MM.1S (cell line): ENCODE measurements around the gene BCAS3.
A peak's percentile ranks its signal among the peaks of the same experiment; 100 is the strongest.

Experiments
- DNase-seq: peaks from one replicate; pipeline ENCODE4 v3.0.0-alpha.2; 2015
- H2AFZ ChIP-seq: fragments of 300-600 bp; sonication (generic); 2 replicates; pipeline ENCODE4 v1.6.0; 2016; ENCODE audit warnings: antibody characterized with exemption, low read length
- H3F3A ChIP-seq: fragments of 300-600 bp; sonication (generic); 2 replicates; pipeline ENCODE4 v1.6.1; 2016; ENCODE audit warnings: mild to moderate bottlenecking, antibody characterized with exemption, low read length, moderate library complexity, mixed read lengths; ENCODE audit not compliant: insufficient read depth
- H3K27ac ChIP-seq: fragments of 300-600 bp; sonication (generic); 2 replicates; pipeline ENCODE4 v1.5.1; 2016; ENCODE audit warnings: mild to moderate bottlenecking, low read length
- H3K27me3 ChIP-seq: fragments of 300-600 bp; sonication (generic); replicated peaks from 2 replicates; pipeline ENCODE4 v1.6.0; 2016; ENCODE audit warnings: low read length; ENCODE audit not compliant: insufficient read depth
- H3K36me3 ChIP-seq: fragments of 300-600 bp; sonication (generic); replicated peaks from 2 replicates; pipeline ENCODE4 v1.6.1; 2016; ENCODE audit warnings: mild to moderate bottlenecking, low read length, mixed read lengths; ENCODE audit not compliant: insufficient read depth
- H3K4me1 ChIP-seq: fragments of 300-600 bp; sonication (generic); 2 replicates; pipeline ENCODE4 v1.6.1; 2016; ENCODE audit warnings: low read length, mixed read lengths
- H3K4me2 ChIP-seq: fragments of 300-600 bp; sonication (generic); 2 replicates; pipeline ENCODE4 v1.6.0; 2016; ENCODE audit warnings: low read depth, low read length
- H3K4me3 ChIP-seq: fragments of 300-600 bp; sonication (generic); 2 replicates; pipeline ENCODE4 v1.5.1; 2016; ENCODE audit warnings: low read length, mixed read lengths
- H3K79me2 ChIP-seq: fragments of 300-600 bp; sonication (generic); 2 replicates; pipeline ENCODE4 v1.6.1; 2016; ENCODE audit warnings: mixed run types, low read length, mixed read lengths
- H3K9ac ChIP-seq: fragments of 300-600 bp; sonication (generic); 2 replicates; pipeline ENCODE4 v1.6.1; 2016; ENCODE audit warnings: low read length, mixed read lengths
- H3K9me2 ChIP-seq: fragments of 300-600 bp; sonication (generic); replicated peaks from 2 replicates; pipeline ENCODE4 v1.6.1; 2016; ENCODE audit warnings: mild to moderate bottlenecking, low read length, mixed read lengths; ENCODE audit not compliant: insufficient read depth
- H3K9me3 ChIP-seq: fragments of 300-600 bp; sonication (generic); replicated peaks from 2 replicates; pipeline ENCODE4 v1.6.1; 2016; ENCODE audit warnings: mild to moderate bottlenecking, low read length, mixed read lengths; ENCODE audit not compliant: insufficient read depth
- H4K20me1 ChIP-seq: fragments of 300-600 bp; sonication (generic); 2 replicates; pipeline ENCODE4 v1.6.1; 2016; ENCODE audit warnings: mild to moderate bottlenecking, low read length, moderate library complexity, mixed read lengths; ENCODE audit not compliant: insufficient read depth
- EZH2 ChIP-seq: fragments of 300-600 bp; sonication (generic); optimal IDR thresholded peaks from 2 replicates; pipeline ENCODE3; 2017; ENCODE audit warnings: low read depth, mild to moderate bottlenecking, antibody characterized with exemption, low read length, mixed read lengths
- EZH2phosphoT487 ChIP-seq: fragments of 300-600 bp; sonication (generic); IDR thresholded peaks from 2 replicates; pipeline ENCODE4 v1.6.1; 2018; ENCODE audit warnings: antibody characterized with exemption, low read length
- TF ChIP-seq, protein P1 (sequence below): fragments of 300-600 bp; sonication (generic); IDR thresholded peaks from 2 replicates; pipeline ENCODE4 v1.5.1; 2016; ENCODE audit warnings: antibody characterized with exemption, low read length, mixed read lengths

The BCAS3 gene

DNA sequence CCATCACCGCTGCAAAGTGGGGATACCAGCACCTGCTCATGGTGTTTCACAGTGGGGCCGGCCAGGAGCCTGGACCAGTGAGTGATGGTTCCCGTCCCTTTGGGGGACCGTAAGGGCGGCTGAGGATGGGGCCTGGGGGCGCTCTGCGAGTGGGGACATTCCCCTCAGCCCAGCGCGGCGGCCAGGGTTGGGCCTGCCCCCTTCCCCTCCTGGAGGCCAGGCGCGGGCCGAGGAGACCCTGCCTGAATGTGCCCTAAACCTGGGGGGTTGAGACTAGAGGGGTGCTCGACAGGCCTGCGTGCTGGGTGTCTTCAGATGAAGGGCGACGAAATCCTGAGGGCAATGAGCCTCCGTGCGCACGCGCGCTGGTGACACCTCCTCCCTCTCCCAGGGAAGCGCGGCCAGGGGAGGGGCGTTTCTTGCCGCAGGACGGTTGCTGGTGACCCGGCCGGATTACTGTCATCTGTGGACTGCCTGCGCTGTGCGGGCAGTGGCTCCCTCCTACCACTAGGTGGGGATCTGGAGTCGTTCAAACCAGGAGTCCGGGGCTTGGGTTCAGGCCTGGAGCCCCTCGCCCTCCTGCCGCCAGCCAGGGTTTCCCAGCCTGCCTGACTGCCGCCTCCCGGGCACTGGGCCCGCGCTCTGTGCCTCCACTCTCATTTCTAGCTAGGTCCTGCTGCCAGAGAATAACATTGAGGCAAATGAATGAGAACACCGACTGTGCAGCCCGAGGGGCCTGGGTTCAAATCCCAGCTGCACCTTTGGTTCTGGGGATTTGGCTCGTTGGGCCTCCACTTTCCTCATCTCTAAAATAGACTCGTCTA is 739.1 kb downstream of the BCAS3 start:
- Histone ChIP-seq H4K20me1 (no peaks in the 10 kb centered on the region), H3K9me3 (no peaks in the 10 kb centered on the region), H3K4me2 (peak overlapping the region; percentile 90), H2AFZ (peak overlapping the region; percentile 76), H3K4me1 (no peaks in the 10 kb centered on the region), H3K27ac (no peak overlapping the region), H3K9me2 (no peaks in the 10 kb centered on the region), H3F3A (no peaks in the 10 kb centered on the region), H3K4me3 (peak overlapping the region; percentile 29; the same call in 1 of the 2 replicates), H3K27me3 (no peaks in the 10 kb centered on the region), H3K9ac (no peak overlapping the region; the same call in 1 of the 2 replicates), H3K79me2 (no peaks in the 10 kb centered on the region), H3K36me3 (no peaks in the 10 kb centered on the region)
- peak; percentile 74 for DNase-seq
- TF ChIP-seq EZH2phosphoT487 = no peak
- TF ChIP-seq EZH2 = no peak
- TF ChIP-seq, protein P1, sequence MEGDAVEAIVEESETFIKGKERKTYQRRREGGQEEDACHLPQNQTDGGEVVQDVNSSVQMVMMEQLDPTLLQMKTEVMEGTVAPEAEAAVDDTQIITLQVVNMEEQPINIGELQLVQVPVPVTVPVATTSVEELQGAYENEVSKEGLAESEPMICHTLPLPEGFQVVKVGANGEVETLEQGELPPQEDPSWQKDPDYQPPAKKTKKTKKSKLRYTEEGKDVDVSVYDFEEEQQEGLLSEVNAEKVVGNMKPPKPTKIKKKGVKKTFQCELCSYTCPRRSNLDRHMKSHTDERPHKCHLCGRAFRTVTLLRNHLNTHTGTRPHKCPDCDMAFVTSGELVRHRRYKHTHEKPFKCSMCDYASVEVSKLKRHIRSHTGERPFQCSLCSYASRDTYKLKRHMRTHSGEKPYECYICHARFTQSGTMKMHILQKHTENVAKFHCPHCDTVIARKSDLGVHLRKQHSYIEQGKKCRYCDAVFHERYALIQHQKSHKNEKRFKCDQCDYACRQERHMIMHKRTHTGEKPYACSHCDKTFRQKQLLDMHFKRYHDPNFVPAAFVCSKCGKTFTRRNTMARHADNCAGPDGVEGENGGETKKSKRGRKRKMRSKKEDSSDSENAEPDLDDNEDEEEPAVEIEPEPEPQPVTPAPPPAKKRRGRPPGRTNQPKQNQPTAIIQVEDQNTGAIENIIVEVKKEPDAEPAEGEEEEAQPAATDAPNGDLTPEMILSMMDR = peak; percentile 91

DNA sequence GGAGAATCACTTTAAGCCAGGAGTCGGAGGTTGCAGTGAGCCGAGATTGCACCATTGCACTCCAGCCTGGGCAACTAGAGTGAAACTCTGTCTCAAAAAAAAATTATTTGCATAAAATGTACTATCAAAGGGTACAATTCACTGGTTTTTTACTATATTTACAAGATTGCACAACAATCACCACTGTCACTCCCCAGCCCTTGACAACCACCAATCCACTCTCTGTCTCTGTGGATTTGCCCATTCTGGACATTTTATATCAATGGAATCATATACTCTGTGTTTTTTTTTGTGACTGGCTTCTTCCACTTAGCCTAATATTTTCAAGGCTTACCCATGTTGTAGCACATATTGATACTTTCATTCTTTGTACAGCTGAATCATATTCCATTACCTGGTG is 740.8 kb downstream of the BCAS3 start:
- TF ChIP-seq EZH2phosphoT487 (no peak), EZH2 (no peak)
- Histone ChIP-seq H3K4me2 (no peak overlapping the region), H3K4me1 (no peaks in the 10 kb centered on the region)

DNA sequence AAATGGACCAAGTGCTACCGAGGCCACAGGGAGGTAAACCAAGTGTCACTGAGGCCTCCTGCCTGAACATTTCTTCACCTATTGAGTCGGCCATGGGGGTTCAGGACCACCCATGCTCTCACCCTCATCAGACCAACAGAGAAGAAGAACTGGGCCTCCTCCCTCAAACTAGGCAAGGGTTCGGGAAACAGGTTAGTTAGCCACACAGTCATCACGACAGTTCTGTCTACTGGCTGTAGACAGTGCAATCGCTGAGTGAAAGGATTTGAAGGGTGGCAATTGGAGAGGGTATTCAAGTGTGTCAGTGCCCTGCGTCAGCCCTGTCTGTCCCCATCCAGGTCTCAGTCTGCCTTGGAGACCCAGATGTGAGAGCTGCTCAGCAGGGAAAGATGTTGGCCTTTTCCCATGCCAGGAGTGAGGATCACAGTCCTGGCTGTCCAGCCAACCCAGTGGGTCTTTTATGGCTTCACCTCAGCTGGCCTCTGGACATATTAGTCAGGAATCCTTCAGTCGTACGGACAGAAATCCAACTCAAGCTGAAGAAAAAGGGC is 741.9 kb downstream of the BCAS3 start:
- no peak overlapping the region for H3K9ac ChIP-seq
- no peaks in the 10 kb centered on the region for H3K79me2 ChIP-seq
- H2AFZ ChIP-seq = no peak overlapping the region
- no peak overlapping the region for H3K4me2 ChIP-seq
- H3K36me3 ChIP-seq = no peaks in the 10 kb centered on the region
- H3K9me3 ChIP-seq = no peaks in the 10 kb centered on the region
- no peaks in the 10 kb centered on the region for H3K9me2 ChIP-seq
- H3K4me3 ChIP-seq = no peak overlapping the region
- H3K27me3 ChIP-seq = no peaks in the 10 kb centered on the region
- no peaks in the 10 kb centered on the region for H3F3A ChIP-seq
- no peak overlapping the region for H3K27ac ChIP-seq
- no peak for DNase-seq
- TF ChIP-seq, protein P1 = no peak
- TF ChIP-seq EZH2phosphoT487 (no peak), EZH2 (no peak)
- H4K20me1 ChIP-seq = no peaks in the 10 kb centered on the region
- no peaks in the 10 kb centered on the region for H3K4me1 ChIP-seq

More for the DNA sequence above, 740.8 kb downstream of the BCAS3 start:
- no peaks in the 10 kb centered on the region for H3K27me3 ChIP-seq
- H3K9me3 ChIP-seq = no peaks in the 10 kb centered on the region
- no peaks in the 10 kb centered on the region for H4K20me1 ChIP-seq
- no peaks in the 10 kb centered on the region for H3K36me3 ChIP-seq
- no peaks in the 10 kb centered on the region for H3K9me2 ChIP-seq
- DNase-seq = no peak
- no peaks in the 10 kb centered on the region for H3K79me2 ChIP-seq
- H2AFZ ChIP-seq = no peak overlapping the region
- no peak overlapping the region for H3K9ac ChIP-seq
- no peak overlapping the region for H3K27ac ChIP-seq
- no peaks in the 10 kb centered on the region for H3F3A ChIP-seq
- no peak overlapping the region for H3K4me3 ChIP-seq
